Measurements from ENCODE around the gene TXNDC8. TPM values are rescaled to one million over a fixed set of nuclear protein-coding genes. Genes with fewer than 3 reads are reported as not detected.

The TXNDC8 gene
- total RNA-seq, 1 donor from 2014 or later, result not detected

DNA sequence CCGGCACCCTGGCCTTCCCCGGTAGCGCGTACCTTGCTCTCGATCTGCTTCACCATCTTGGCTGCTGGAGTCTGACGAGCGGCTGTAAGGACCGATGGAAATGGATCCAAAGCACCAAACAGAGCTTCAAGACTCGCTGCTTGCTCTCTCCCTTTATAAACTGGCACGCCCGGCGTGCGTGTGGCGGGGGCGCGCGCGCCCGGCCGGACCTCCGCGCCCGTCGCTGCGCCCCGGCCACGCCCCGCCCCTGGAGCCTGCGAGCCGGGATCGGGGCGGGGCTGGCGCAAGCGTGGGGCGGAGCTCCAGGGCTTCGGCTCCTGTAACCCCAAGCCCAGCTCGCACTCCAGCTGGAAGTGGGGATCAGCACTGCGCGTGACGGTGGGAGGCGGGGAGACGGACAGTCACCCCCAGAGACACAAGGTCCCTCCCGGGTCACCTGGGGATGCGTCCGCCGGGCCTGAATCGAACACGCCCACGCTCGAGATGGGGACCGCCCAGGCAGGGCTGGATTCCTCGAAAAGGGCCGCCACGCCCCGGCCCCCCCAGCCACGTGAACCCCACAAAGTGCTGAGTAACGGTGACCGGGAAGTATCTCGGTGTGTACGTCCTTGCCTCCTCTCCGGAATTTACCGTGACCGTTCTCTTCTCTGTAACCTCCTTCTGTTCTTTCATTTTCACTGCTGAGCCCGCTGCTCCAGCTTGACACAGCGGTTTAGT is 81.1 kb downstream of the TXNDC8 start, which contains the start of gene TXN:
Gene TXN, minus strand, starts transcription at position 128 of the 717 bp plus-strand sequence. Its CDS starts 72 bp downstream, at position 56.
- TF ChIP-seq, protein P1, sequence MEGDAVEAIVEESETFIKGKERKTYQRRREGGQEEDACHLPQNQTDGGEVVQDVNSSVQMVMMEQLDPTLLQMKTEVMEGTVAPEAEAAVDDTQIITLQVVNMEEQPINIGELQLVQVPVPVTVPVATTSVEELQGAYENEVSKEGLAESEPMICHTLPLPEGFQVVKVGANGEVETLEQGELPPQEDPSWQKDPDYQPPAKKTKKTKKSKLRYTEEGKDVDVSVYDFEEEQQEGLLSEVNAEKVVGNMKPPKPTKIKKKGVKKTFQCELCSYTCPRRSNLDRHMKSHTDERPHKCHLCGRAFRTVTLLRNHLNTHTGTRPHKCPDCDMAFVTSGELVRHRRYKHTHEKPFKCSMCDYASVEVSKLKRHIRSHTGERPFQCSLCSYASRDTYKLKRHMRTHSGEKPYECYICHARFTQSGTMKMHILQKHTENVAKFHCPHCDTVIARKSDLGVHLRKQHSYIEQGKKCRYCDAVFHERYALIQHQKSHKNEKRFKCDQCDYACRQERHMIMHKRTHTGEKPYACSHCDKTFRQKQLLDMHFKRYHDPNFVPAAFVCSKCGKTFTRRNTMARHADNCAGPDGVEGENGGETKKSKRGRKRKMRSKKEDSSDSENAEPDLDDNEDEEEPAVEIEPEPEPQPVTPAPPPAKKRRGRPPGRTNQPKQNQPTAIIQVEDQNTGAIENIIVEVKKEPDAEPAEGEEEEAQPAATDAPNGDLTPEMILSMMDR (IDR thresholded peaks at IDR 0.05), result no peak
- H3K4me3 ChIP-seq, result peak within 1 kb of the TSS; percentile 96

DNA sequence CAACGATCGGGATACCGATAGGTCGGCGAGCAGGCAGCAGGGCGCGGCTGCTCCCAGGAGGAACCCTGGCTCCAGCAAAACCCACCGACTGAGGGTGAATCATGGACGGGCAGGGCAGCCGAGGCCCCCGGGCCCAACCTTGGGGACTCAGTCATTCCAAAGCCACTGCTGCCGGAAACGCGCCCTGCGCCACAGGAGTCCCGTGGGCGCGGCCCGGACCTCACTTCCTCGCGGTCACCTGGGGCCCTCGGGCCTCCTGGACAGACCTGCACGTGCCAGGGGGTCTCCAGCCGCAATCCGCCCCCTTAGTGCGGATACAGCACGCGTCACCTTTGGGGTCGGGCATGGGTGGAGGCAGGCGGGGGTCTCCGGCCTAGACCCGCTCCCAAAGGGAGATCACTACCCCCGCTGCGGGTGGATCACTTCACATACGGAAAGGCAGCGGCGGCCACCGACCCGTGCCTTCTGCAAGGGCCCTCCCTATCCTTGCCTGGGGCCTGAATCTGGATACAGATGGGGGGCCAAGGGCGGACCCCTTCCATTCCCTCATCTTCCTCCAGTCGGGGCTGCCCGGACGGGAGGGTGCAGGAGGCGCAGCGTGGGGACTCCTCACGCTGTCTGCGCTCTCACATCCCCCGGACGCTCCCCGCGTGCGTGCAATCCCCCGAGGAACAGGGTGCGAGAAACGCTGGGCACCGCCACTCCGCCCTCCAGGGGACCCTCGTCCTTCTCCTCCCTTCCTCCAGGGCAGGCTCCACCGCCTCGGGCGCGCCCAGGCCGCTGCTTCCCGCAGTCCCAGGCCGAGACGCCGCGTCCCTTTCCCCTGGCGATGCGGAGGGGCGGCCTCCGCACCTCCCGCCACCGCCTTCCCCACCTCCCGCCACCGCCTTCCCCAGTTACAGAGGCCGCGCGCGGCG is 81.9 kb downstream of the TXNDC8 start:
- ATAC-seq (peak; percentile 60), DNase-seq (peak; percentile 88)
- intact Hi-C loops (cut with DNase I), result no loop called here
- H3K4me3 ChIP-seq, result peak overlapping the region; percentile 96
- peak overlapping the region; percentile 95 for H3K27ac ChIP-seq
- peaks cover 22% of the 10 kb centered on the region for H3K4me1 ChIP-seq
- H3K9me3 ChIP-seq, result no peaks in the 10 kb centered on the region
- TF ChIP-seq, protein P1 (IDR thresholded peaks at IDR 0.05), result no peak
- peaks cover 3% of the 10 kb centered on the region for H3K36me3 ChIP-seq
- H3K27me3 ChIP-seq, result no peaks in the 10 kb centered on the region

More for the DNA sequence above, 81.1 kb downstream of the TXNDC8 start, which contains the start of gene TXN:
- Histone ChIP-seq H3K27me3 (no peaks in the 10 kb centered on the region), H3K9me3 (no peaks in the 10 kb centered on the region), H3K4me1 (peaks cover 22% of the 10 kb centered on the region), H3K27ac (peak within 1 kb of the TSS; percentile 95), H3K36me3 (no peaks in the 10 kb centered on the region)
- ATAC-seq, result peak; percentile 95
- DNase-seq, result peak; percentile 97
- intact Hi-C loops (cut with DNase I), result no loop called here

DNA sequence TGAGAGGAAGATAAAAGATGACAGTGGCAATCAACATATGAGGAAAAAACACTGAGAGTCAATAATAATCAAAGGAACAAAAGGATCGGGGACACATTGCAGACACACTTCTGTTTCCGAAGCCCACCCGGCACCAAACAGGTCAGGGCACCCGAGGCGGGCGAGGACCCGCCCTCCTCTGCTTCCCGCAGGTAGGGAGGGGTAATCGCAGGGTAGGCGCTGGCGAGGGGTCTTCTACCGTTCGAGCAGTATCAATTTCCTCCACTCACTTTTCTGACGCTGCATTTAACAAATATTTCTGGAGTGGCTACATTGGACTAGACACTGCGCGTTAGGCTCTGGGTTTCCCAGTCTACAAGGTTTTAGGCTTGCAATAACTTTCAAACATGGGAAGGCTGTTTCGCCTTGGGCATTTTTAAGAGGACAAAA is 82.6 kb downstream of the TXNDC8 start:
- intact Hi-C loops (cut with DNase I), result no loop called here
- DNase-seq (no peak), ATAC-seq (no peak)
- H3K4me1 ChIP-seq, result peaks cover 22% of the 10 kb centered on the region
- peaks cover 10% of the 10 kb centered on the region for H3K36me3 ChIP-seq
- no peaks in the 10 kb centered on the region for H3K27me3 ChIP-seq
- H3K27ac ChIP-seq, result peak overlapping the region; percentile 95
- TF ChIP-seq, protein P1 (IDR thresholded peaks at IDR 0.05), result no peak
- peak overlapping the region; percentile 96 for H3K4me3 ChIP-seq
- H3K9me3 ChIP-seq, result no peaks in the 10 kb centered on the region

DNA sequence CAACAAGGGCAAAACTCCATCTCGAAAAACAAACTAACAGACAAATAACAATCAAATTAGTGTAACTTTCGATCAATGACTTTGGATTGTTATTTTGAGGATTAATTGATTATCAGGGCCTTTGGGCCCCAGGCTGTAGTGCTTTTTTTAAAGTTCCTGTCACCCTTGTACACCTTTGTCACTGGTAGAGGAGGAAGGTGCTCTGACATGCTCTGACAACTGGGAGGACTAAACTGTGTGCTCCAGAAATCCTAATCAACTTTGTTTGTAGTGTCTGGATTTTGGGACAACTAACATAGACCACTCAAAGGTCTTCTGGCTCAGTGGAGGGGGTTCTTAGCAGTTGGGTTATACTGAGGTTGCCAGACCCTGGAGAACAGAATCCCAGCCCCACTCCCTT is 83.2 kb downstream of the TXNDC8 start:
- no peaks in the 10 kb centered on the region for H3K9me3 ChIP-seq
- intact Hi-C loops (cut with DNase I), result no loop called here
- peak overlapping the region; percentile 96 for H3K4me3 ChIP-seq
- H3K27ac ChIP-seq, result peak overlapping the region; percentile 95
- ATAC-seq (no peak), DNase-seq (no peak)
- TF ChIP-seq, protein P1 (IDR thresholded peaks at IDR 0.05), result no peak
- H3K36me3 ChIP-seq, result peaks cover 16% of the 10 kb centered on the region
- no peaks in the 10 kb centered on the region for H3K27me3 ChIP-seq
- H3K4me1 ChIP-seq, result peaks cover 22% of the 10 kb centered on the region

Other genes with a start within 250 kb of the TXNDC8 start
- gene C9orf152, start 129.7 kb downstream of the TXNDC8 start, total RNA-seq, result 27.6 TPM
- 178 TPM for gene TXN, start 81.4 kb downstream of the TXNDC8 start, total RNA-seq
- gene SVEP1, start 241.9 kb upstream of the TXNDC8 start, total RNA-seq, result 88.1 TPM

Measured in upper lobe of right lung (tissue), 1 donor.